Vagina (tissue), 2 donors: ENCODE data around the gene CCDC178. TPM values are rescaled to one million over a fixed set of nuclear protein-coding genes. Genes with fewer than 3 reads are reported as not detected.

Experiments
- DNase-seq, 2 donors: peaks; one replicate each; pipeline ENCODE4 v3.0.0-alpha.2; 2017; ENCODE audit errors: extremely low spot score in 2 of 2
- H3K27ac ChIP-seq: fragments of 200-600 bp; sonication (generic); one replicate; pipeline ENCODE4 v1.5.1; 2019
- H3K27me3 ChIP-seq: fragments of 200-600 bp; sonication (generic); one replicate; pipeline ENCODE4 v1.5.1; 2019
- H3K36me3 ChIP-seq, 2 donors: fragments of 200-600 bp; sonication (generic); one replicate each; pipeline ENCODE4 v1.5.1; 2017 to 2019
- H3K4me1 ChIP-seq: fragments of 200-600 bp; sonication (generic); one replicate; pipeline ENCODE4 v1.5.1; 2019
- H3K4me3 ChIP-seq, 2 donors: fragments of 200-600 bp; sonication (generic); 1 replicate in 1 of 2; 2 replicates in 1 of 2; pipeline ENCODE4 v1.5.1; 2016 to 2019
- H3K9me3 ChIP-seq: fragments of 200-600 bp; sonication (generic); one replicate; pipeline ENCODE4 v1.5.1; 2019
- POLR2A ChIP-seq, 2 donors: fragments of 450-650 bp; IDR thresholded peaks; one replicate each; pipeline ENCODE4 v1.6.1; 2017; ENCODE audit warnings: antibody characterized with exemption in 2 of 2, mild to moderate bottlenecking in 2 of 2, moderate library complexity in 2 of 2
- POLR2AphosphoS5 ChIP-seq, 2 donors: sonication (generic); formaldehyde crosslinking; IDR thresholded peaks; one replicate each; pipeline ENCODE4 v1.9.0; 2017; ENCODE audit warnings: antibody characterized with exemption in 2 of 2, mild to moderate bottlenecking in 2 of 2, low read depth in 1 of 2; ENCODE audit not compliant: insufficient read depth in 1 of 2
- intact Hi-C: fragments of 100-400 bp; cut with DNase I; formaldehyde crosslinking; loops from one replicate; pipeline ENCODE4 v1.15.1; 2023
- total RNA-seq: library from RNA; depleted of rRNA; stranded (reverse); fragments of >200 nt; gene quantifications from one replicate; pipeline ENCODE4 v1.2.3, GENCODE V29; 2016
- TF ChIP-seq, protein P1 (sequence below), 3 experiments: fragments of 450-650 bp in 2 of 3; fragments of 200-600 bp in 1 of 3; sonication (generic) in 1 of 3; IDR thresholded peaks; one replicate each; pipeline ENCODE4 v1.5.1; 2017 to 2019; ENCODE audit warnings: antibody characterized with exemption in 3 of 3, mild to moderate bottlenecking in 2 of 3, moderate library complexity in 2 of 3

The CCDC178 gene
- total RNA-seq, 1 donor from 2014 or later, result 10.8 TPM

DNA sequence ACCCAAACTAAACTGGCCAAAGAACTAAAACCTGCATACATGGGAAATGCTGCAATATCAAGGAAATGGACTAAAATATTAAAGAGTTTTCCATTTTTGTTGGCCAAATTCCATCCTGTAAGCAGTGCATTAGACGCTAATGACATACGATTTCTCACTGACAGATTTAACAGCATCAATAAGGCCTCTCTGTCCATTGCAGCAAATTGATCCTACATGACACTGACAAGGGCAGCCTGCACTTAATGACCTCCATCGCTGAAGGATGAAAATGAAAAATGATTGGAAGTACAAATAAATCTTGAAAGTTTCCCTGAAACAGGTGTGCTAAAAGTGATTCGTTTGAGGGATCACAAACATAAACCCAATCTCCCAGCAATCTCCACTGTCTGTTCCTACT is 350.1 kb downstream of the CCDC178 start:
- no peaks in the 10 kb centered on the region for H3K9me3 ChIP-seq
- no peaks in the 10 kb centered on the region for H3K4me1 ChIP-seq
- H3K36me3 ChIP-seq, result no peaks in the 10 kb centered on the region
- no peak for DNase-seq
- intact Hi-C loops, result no loop called here
- TF ChIP-seq, protein P1, sequence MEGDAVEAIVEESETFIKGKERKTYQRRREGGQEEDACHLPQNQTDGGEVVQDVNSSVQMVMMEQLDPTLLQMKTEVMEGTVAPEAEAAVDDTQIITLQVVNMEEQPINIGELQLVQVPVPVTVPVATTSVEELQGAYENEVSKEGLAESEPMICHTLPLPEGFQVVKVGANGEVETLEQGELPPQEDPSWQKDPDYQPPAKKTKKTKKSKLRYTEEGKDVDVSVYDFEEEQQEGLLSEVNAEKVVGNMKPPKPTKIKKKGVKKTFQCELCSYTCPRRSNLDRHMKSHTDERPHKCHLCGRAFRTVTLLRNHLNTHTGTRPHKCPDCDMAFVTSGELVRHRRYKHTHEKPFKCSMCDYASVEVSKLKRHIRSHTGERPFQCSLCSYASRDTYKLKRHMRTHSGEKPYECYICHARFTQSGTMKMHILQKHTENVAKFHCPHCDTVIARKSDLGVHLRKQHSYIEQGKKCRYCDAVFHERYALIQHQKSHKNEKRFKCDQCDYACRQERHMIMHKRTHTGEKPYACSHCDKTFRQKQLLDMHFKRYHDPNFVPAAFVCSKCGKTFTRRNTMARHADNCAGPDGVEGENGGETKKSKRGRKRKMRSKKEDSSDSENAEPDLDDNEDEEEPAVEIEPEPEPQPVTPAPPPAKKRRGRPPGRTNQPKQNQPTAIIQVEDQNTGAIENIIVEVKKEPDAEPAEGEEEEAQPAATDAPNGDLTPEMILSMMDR (IDR thresholded peaks at IDR 0.05), result no peak
- TF ChIP-seq POLR2A (IDR thresholded peaks at IDR 0.05) (no peak), POLR2AphosphoS5 (IDR thresholded peaks at IDR 0.05; ENCODE audit: insufficient read depth in 1 of 2, low read depth in 1 of 2) (no peak)
- H3K27ac ChIP-seq, result no peak overlapping the region
- H3K4me3 ChIP-seq, result no peak overlapping the region
- H3K27me3 ChIP-seq, result no peaks in the 10 kb centered on the region

DNA sequence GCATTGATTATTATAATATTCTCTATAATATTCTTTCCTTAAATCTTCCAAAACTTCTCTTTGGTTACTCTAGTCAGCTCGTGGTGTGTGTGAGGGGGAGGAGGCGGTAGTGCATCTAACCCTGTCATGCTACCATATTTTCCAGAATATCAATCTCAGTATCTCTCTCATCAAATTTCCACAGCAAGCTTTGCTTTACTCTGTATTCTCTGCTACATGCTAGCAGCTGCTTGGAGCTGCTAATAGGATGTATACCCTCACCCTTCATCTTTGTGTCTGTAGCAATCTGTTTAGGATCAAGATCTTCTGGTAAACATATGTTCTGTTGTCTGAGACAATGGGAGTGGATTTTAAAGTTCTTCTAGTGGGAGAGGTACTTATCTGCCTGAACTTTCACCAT is 363.9 kb downstream of the CCDC178 start:
- Histone ChIP-seq H3K9me3 (no peaks in the 10 kb centered on the region), H3K4me1 (no peaks in the 10 kb centered on the region)

DNA sequence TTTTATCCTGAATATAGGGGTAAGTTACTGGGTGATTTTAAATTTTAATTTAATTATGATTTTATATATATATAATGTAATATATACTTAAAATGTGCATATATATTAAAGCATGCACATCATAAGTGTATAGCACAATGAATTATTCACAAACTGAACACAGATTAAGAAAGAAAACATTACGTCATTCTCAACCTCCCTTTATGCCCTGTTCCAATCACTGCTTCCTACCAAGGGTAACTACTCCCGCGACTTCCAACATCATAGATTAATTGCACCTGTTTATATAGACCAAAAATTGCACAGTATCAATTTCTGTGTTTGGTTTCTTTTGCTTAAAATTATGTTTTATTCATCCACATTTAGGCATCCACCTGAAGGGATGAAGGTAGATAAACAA is 366.4 kb downstream of the CCDC178 start:
- intact Hi-C loops, result no loop called here
- H3K4me3 ChIP-seq, result no peak overlapping the region
- no peak overlapping the region for H3K27ac ChIP-seq
- no peak for DNase-seq
- H3K36me3 ChIP-seq, result no peaks in the 10 kb centered on the region
- no peaks in the 10 kb centered on the region for H3K27me3 ChIP-seq
- no peak for TF ChIP-seq POLR2A (IDR thresholded peaks at IDR 0.05)
- H3K9me3 ChIP-seq, result no peaks in the 10 kb centered on the region
- H3K4me1 ChIP-seq, result no peaks in the 10 kb centered on the region

More for the DNA sequence above, 363.9 kb downstream of the CCDC178 start:
- Histone ChIP-seq H3K36me3 (no peaks in the 10 kb centered on the region), H3K27ac (no peak overlapping the region), H3K4me3 (no peak overlapping the region), H3K27me3 (no peaks in the 10 kb centered on the region)
- TF ChIP-seq POLR2A (IDR thresholded peaks at IDR 0.05) (no peak), POLR2AphosphoS5 (IDR thresholded peaks at IDR 0.05; ENCODE audit: insufficient read depth in 1 of 2, low read depth in 1 of 2) (no peak)
- TF ChIP-seq, protein P1 (IDR thresholded peaks at IDR 0.05), result no peak
- no peak for DNase-seq
- intact Hi-C loops, result no loop called here

DNA sequence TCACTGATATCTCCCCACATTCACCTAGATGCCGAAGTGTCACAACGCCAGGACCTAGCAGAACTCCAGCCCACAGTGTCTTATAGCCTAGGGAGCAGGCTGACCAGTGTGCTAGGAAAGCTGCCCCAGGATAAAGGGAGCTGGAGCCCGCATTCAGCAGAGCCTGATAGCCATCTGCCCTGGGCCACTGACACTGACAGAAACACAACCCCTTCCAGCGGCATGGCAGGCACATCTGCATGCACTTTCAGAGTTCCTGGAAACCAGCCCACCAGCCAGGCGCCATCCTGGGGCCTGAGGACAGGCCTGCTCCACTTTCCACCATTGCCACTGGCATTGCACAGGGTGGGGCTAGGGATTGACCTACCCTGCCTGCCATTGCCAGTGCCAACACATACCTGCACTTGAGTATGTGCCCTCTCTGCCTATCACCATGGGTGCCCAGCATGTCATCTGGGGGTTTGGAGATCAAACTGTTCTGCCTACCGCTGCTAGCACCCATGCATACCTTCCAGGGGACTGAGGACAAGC is 377.6 kb downstream of the CCDC178 start:
- H3K4me1 ChIP-seq, result no peaks in the 10 kb centered on the region
- DNase-seq, result no peak
- no peak for TF ChIP-seq POLR2A (IDR thresholded peaks at IDR 0.05)
- TF ChIP-seq POLR2AphosphoS5 (IDR thresholded peaks at IDR 0.05; ENCODE audit: insufficient read depth in 1 of 2, low read depth in 1 of 2), result no peak
- TF ChIP-seq, protein P1 (IDR thresholded peaks at IDR 0.05), result no peak
- no peaks in the 10 kb centered on the region for H3K9me3 ChIP-seq
- H3K27ac ChIP-seq, result no peak overlapping the region
- intact Hi-C loops, result no loop called here
- H3K27me3 ChIP-seq, result no peaks in the 10 kb centered on the region
- no peaks in the 10 kb centered on the region for H3K36me3 ChIP-seq
- no peak overlapping the region for H3K4me3 ChIP-seq

DNA sequence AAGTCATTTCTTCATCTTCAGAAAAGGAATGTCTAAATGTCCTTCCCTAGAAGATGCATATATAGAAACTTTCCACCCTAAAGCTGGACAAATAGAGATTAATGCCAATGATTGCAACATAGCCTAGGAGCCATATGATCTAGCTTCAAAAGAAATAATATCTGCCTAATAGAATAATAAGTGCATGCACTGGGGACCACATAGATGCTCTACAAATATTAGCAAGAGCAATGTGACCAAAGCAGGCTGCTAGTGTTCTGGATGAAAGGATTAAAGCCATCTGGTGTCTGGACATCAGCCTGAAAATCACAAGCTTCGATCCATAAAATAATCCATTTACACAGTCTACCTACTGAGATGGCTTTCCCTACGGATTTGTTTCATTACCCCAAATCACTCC is 387.6 kb downstream of the CCDC178 start:
- intact Hi-C loops, result no loop called here
- DNase-seq, result no peak
- no peak overlapping the region for H3K27ac ChIP-seq

More for the DNA sequence above, 387.6 kb downstream of the CCDC178 start:
- Histone ChIP-seq H3K4me3 (no peak overlapping the region), H3K9me3 (no peaks in the 10 kb centered on the region), H3K4me1 (no peaks in the 10 kb centered on the region), H3K36me3 (no peaks in the 10 kb centered on the region), H3K27me3 (no peaks in the 10 kb centered on the region)
- TF ChIP-seq POLR2AphosphoS5 (IDR thresholded peaks at IDR 0.05; ENCODE audit: insufficient read depth in 1 of 2, low read depth in 1 of 2), result no peak
- no peak for TF ChIP-seq POLR2A (IDR thresholded peaks at IDR 0.05)
- TF ChIP-seq, protein P1 (IDR thresholded peaks at IDR 0.05), result no peak
